Stimulated activated CD4-positive, alpha-beta T cell treated with anti-CD3 and anti-CD28 coated beads, Interleukin-1b, Interleukin-23, amount 100 ng/mL, for 4 hours (primary cell): ENCODE results near the gene MTHFS.
"Not testable (repeated sequence)": the region's sequence is repeated elsewhere in the genome, so short reads cannot be mapped to it uniquely, and the experiment has no call there.

Experiments
- DNase-seq, 2 donors: peaks; one replicate each; pipeline ENCODE4 v3.0.0-alpha.2; 2020; ENCODE audit warnings: low read depth in 2 of 2

The MTHFS gene

GRCh38 chr15:79896634-79897379 is at the start of gene MTHFS:
MTHFS (minus strand) TSS chr15:79897014; CDS start chr15:79896988, 26 bp downstream.
- DNase-seq = peak; percentile 50 to 61

GRCh38 chr15:79944622-79945021 is 47.8 kb upstream of the MTHFS start:
- no peak for DNase-seq

DNA sequence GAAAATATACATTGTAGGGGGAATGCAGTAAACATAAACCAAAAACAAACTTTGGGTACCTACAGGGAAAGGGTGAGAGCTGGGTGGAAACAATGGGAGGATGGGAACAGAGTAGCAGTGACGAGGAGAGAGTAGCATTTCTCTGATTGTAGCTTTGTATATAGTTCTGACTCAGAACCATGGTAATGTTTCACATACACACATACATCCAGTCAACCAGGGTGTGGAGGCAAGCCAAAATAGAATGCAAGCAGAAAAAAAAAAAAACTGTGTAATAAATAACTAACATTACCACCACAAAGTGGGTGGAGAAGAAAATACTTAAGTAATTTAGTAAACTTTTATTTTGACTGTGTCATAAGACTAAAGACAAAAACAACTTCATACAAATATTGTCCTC is 47.0 kb upstream of the MTHFS start:
- DNase-seq = no peak

DNA sequence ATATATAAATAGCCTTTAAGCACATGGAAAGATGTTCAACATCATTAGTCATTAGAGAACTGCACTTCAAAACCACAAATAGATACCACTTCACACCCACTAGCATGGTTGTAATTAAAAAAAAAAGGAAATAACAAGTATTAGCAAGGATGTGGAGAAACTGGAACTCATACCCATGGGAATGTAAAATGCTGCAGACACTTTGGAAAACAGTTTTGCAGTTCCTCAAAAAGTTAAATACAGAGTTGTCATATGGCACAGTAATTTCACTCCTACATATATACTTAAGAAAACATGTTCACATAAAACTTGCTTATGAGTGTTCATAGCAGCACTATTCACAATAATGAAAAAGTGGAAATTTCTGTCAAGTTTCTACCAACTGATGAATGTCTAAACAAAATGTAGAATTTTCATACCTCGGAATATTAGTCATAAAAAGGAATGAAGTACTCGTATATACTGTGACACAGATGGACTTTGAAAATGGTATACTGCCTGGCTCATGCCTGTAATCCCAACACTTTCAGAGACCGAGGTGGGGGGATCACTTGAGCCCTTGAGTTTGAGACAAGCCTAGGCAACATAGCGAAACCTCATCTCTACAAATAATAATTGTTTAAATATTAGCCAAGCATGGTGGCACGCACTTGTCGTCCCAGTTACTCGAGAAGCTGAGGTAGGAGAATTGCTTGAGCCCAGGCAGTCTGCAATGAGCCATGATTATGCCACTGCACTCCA is 46.1 kb upstream of the MTHFS start:
- DNase-seq = no peak

DNA sequence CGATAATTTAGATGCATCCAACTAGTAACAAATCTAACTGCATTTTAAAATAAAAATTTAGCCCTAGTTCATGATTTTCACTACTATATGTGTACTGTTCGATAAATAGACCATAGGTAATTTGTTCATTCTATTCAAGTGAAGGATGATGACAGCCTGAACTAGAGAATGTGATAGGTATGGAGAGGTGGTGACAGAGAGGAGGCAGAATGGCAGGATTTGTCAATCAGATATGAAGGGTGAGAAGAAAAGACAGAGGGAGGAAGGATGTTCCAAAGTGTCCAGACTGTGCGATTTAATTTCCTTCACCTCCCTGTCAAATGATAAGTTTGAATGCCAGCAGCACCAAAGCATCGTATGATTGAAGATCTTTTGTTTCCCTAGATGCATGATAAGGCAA is 42.6 kb upstream of the MTHFS start:
- DNase-seq = no peak

DNA sequence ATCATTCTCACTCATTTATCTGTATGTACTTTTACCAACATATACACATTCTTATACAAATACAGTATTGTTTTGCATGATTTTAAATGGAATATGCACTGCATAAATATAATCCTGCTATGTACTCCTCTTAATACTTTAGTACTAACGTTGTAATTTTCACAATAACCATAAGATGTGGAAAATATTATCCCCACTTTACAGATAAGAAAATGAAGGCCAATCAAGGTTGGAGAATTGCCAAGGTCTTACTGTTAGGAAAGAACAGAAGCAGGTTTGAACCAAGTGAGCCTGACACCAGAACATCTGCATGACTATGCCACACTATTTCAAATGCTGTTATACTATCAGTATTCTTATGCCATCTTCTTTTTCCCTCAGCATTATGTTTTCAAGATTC is 41.3 kb upstream of the MTHFS start:
- DNase-seq = no peak

- not testable (repeated sequence) for DNase-seq
Observed at GRCh38 chr15:79935556-79936201, 38.9 kb upstream of the MTHFS start.

GRCh38 chr15:79933231-79933630 is 36.4 kb upstream of the MTHFS start:
- DNase-seq = no peak

DNA sequence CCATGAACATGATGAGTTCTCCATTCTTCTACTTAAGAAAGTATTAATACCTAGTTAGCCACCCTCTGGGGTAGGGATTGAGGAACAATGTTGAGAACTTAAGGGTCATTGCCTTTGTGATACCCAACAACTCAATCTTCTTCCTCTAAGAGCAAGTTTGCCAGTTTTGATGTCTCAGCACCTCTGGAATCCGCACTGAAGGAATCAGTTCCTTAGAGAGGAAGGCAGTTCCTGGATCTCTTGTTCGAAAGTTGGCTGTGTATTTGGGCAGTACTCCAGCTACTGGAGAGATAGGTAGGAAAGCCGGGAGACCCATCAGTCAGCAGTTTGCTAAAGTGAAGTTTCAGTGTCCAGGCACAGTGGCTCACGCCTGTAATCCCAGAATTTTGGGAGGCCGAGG is 35.6 kb upstream of the MTHFS start:
- DNase-seq = no peak

DNA sequence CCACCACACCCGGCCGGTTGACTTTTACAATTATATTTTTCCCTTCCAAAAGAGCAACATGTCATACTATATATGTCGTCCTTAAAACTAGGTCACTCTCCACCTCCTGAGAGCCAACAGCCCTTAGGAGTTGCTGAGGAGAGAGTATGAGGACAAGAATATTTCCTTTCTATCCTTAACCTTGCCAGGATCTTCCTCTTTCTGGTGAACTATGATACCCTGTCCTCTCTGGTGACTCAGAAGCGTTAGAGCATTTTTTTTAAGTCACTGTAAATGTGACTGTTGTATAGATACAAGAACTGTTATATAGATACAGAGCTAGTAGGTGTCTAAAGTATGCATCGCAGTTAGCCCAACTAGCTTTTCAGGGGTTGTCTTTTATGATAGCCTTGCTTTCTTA is 33.7 kb upstream of the MTHFS start:
- no peak for DNase-seq

GRCh38 chr15:79929412-79929811 is 32.6 kb upstream of the MTHFS start:
- DNase-seq = no peak

DNA sequence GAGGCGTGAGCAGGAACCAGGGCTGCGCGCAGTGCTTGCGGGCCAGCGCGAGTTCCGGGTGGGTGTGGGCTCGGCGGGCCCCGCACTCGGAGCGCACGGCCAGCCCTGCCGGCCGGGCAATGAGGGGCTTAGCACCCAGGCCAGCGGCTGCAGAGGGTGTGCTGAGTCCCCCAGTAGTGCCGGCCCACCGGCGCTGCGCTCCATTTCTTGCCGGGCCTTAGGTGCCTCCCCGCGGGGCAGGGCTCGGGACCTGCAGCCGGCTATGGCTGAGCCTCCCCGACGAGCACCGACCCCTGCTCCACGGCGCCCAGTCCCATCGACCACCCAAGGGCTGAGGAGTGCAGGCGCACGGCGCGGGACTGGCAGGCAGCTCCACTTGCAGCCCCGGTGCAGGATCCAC is 29.3 kb upstream of the MTHFS start:
- DNase-seq = not testable (repeated sequence)

DNA sequence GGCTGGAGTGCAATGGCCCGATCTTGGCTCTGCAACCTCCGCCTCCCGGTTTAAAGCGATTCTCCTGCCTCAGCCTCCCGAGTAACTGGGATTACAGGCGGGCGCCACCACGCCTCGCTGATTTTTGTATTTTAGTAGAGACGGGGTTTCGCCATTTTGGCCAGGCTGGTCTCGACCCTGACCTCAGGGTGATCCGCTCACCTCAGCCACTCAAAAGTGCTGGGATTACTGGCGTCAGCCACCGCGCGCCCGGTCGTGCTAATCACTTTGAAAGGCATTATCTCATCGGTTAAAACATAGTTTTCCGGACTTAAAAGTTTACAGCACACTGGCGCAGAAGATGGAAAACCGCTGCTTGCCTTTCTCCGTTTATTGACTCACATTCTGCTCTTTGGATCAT is 27.6 kb upstream of the MTHFS start:
- DNase-seq = no peak

GRCh38 chr15:79923515-79924169 is 26.8 kb upstream of the MTHFS start:
- peak; percentile 97 to 98 for DNase-seq

DNA sequence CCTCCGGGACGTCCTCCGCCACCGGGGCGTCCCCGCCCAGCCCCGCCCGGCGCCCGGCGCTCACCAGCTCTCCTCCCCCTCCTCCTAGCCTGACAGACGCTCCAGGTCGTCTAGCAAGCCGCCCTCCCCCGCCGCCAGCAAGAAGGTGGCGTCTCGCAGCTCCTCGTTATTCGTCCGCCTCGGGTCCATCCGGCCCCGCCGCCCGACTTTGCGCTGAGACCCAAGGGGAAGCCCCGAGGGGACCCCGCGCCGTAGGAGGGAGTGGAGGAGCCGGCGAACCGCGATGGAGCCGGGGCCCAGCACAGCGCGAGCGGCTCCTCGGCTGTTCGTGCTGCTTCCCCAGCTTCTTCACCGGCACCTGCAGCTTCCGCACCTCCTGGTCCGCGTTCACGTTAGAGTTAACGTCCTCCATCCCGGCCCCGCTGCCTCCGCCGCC is 26.3 kb upstream of the MTHFS start:
- DNase-seq = peak; percentile 54 to 61

DNA sequence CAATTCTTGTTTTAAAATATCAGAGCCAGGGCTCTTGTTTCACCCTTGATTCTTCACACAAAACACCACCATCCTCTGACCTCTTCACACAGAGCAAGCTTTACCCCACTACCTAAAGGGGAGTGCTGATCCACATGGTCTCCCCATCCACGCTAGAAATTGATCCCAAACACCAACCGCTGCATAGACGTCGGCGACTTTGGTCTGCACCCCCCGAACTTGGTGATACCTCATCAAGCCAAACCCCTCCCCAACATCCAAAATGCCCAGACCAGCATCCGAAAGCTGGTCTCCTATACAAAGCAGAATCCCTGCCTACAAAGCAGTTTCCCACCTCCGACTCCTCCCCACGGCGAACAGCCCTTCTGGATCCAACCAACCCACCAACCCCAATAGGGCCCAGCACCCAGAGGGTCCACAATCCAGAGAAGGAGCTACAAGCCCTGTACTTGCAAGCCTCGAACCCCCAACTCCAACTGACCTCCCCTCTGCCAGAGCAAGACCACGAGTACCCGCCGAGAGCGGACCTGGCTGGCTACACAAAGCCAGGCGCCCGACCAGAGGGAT is 25.8 kb upstream of the MTHFS start:
- DNase-seq = no peak

DNA sequence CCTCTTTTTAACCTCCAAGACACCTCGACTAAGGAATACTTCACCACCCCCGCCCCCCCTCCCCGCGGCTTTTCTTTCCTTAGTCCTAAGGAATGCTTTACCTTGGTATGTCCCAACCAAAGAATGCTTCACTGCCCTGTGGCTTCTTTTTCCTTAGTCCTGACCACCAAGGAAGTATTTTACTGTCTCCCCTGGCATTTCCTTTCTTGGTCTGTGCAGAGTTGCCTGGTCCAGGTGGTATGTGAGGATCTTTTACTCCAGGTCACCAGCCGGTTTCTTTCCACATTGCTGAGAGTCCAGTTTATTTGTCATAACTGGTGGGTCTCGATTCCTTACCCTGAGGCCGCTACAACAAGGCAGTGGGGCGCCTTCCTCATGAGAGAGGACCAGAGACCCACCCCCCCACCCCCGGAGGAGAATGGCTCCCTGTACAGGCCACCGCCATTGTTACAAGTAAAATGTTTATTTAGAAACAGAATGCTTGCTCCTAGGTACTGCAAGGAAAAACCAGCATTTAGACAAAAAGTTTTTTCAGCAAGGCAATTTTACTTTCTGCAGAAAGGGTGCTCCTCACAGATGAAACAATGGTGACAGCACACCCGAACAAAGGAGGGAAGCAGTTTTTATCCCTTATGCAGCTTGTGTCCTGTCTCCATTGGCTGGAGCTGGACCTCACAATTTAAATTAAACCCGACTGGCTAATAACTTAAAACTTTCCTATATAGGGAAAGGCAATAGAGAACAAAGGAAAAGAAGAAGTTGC is 23.1 kb upstream of the MTHFS start:
- DNase-seq = no peak

DNA sequence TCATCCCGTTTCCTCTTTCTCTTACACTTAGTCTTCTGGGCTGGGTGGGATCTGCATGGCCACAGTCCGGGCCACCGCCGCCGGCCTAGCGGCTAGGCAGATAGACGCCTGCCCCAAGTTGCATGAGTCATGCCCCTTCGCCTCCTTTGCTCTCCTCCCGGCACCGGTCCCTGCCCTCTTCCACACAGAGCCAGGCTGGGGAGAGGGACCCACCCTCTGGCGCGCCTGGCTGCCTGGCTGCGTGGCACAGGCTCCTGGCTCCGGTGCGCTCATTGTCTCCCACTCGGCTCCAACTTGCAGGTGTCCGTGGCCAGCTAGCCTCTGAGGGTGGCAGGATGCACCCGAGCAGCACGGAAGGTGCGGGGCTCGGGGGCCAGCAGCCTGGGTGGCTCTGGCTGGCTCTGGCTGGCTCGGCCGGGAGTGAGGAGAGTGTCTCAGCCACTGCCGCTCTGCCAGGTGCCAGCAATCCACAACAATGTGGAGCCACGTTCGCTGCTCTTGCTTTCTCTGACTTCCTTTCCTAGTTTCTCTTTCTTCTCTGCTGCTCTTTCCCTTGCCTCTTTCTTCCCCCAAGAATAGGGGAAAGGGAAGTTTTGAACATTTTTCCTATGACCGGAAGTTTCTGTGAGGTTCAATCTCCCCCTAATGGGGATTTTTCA is 22.4 kb upstream of the MTHFS start:
- DNase-seq = no peak

GRCh38 chr15:79918278-79918677 is 21.5 kb upstream of the MTHFS start:
- no peak for DNase-seq

DNA sequence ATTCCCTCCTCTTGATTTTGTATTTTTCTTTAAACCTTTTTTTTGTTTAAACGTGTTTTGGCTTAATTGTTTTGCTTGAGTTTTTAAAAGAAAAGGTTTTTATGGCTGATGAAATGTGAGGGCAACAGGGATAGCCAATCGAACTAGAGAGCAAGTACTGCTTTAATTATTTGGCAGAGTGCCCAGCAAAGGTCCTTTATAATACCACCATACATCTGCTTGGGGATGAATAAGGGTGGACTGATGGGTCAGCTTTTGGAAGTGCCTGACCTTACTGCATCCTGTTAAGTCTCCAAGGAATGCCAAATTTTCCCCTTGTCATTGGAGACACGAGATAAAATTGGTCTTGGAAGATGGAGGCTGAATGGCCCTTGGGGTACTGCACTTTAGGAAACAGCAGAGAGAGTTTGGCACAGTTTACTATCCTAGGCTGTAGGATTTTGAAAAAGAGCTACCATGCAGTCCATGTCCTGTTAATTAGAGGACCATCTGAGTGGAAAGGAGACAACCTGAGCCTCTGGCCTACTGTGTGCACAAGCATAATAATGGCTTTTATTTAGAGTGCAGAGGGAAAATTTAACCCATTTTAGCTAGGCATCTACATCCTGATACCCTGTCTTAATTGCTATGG is 19.8 kb upstream of the MTHFS start:
- DNase-seq = no peak
